NOMO-1 treated with dmso at 0.1 percent for 144 hours (cell line): Measurements from ENCODE around the gene RSPH9.
"Not testable (repeated sequence)": the region's sequence is repeated elsewhere in the genome, so short reads cannot be mapped to it uniquely, and the experiment has no call there.

Experiments used
- DNase-seq: peaks from one replicate; lab custom pipeline; 2025; ENCODE audit not compliant: unreplicated experiment; lab: John Stamatoyannopoulos, UW

RSPH9 gene

DNA sequence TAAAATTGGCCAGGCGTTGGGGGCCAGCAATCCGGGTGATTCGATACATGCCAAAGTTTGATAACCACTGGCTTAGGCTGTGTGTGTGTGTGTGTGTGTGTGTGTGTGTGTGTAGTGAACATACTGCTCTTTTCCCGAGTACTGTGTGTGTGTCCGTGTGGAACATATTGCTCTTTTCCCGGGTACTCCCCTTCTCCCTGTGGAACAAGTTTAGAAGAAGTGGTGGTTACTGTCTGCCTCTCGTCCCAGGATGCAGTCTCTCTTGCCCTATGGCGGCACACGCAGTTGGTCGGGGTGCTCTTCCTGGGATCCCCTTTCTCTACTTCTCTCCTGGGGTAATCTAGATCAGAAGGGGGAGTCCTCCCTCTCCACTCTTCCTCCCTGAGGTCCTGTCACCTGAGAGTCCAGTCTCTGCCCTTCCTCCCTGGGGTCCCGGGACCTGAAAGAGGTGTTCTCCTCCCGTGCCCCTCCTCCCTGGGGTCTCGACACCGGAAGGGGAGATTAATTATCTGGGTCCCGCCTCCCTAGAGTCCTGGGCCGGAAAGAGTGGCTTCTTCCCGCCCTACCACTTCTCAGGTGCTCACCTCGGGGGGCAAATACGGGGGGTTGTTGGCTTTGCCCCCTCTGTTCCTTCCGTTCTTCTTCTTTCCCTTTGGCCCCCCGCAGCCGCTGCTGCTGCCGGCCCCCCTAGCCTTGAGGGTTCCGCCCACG lies 16.3 kb upstream of the RSPH9 start:
- no peak for DNase-seq

DNA sequence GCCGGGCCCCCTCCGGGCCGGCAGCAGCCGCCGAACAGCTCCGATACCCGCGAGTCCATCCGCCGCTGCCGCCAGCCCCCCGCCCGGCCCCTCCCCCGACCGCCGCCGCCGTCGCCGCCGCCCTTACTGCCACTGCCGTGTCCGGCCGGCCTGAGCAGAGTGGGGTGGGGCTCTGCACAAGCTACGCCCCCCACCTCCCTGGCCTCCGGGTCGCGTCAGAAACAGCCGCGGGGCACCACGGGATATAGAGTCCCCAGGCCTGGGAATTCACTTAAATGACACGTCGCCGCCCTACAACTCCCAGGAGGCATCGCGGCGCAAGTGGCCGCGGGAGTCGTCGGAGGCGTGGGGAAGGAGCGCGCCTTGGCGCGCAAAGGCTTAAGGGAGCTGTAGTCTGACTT lies 15.7 kb upstream of the RSPH9 start, which contains the start of gene GTPBP2:
Gene GTPBP2, minus strand, starts transcription at position 161 of the 401 bp plus-strand sequence. Its CDS starts 102 bp downstream, at position 59.
- peak; percentile 98 for DNase-seq

DNA sequence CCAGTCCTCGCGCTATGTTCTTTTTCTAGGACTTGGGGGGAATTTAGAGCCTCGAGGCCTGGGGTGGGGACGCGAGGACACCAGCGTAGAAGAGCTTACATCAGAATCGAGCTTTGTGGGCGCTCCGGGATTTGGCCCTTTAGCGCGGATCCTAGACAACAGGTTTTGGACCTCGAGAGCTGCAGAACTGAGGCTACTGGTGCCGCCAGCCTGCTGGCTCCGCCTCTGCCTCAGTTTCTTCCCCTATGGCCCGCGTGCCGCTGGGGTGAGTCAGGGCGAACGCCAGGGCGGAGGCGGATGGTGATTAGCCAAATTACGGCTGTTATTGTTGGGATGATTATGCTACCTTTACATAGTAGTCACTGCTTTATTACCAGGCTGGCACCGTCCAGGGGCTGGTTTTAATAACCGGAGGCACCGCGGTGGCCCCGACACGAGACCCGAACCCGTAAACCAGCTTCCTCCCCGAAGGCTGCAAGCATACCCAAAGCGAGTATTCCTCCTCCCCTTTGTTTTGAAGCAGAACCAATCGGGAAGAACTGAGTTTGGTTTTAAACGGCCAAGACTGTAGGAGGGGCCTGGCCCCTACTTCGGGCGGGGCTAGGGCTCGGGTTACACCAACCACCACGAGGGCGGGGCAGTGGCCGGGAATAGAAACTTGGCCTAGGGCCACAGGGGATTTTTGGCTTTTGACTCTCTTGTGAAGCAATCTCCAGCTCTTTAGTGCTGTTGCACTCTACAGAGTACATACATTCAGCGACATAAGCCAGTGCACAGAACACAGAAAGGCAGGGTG lies 15.1 kb upstream of the RSPH9 start:
- peak; percentile 96 for DNase-seq

DNA sequence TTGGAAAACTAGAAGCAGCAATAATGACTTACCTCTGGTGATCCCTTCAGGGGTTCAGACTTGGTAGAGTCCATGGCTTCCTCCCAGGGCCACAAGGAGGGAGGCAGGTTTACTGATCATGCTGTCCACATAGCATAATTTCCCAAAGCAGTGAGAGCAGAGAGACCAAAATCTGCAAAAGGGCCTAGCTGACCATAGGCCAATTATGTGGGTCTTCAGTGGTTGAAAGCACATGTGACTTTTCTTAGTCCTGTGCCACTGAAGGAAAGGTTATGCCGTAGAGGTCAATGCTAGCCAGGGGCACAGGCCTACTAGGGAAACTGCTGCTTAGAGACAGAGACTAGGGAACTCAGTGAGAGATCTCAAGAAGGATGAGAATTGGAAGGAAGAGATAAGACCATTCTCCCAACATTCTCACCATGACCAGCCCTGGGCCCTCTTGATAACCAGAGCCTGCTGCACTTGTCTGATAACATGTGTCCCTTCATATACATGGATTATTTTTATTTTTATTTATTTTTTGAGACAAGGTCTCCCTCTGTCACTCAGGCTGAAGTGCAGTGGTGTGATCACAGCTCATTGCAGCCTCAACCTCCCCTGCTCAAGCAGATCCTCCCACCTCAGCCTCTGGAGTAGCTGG lies 13.7 kb upstream of the RSPH9 start:
- DNase-seq = no peak

DNA sequence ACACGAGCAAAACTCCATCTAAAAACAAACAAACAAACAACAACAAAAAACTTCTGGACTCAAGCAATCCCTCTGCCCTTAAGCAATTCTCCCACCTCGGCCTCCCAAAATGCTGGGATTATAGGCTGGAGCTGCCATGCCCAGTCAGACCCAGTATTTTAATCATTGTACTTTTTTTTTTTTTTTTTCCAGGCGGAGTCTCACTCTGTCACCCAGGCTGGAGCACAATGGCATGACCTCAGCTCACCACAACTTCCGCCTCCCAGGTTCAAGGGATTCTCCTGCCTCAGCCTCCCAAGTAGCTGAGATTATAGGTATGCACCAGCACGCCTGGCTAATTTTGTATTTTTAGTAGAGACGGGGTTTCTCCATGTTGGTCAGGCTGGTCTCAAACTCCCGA lies 11.8 kb upstream of the RSPH9 start:
- not testable (repeated sequence) for DNase-seq

DNA sequence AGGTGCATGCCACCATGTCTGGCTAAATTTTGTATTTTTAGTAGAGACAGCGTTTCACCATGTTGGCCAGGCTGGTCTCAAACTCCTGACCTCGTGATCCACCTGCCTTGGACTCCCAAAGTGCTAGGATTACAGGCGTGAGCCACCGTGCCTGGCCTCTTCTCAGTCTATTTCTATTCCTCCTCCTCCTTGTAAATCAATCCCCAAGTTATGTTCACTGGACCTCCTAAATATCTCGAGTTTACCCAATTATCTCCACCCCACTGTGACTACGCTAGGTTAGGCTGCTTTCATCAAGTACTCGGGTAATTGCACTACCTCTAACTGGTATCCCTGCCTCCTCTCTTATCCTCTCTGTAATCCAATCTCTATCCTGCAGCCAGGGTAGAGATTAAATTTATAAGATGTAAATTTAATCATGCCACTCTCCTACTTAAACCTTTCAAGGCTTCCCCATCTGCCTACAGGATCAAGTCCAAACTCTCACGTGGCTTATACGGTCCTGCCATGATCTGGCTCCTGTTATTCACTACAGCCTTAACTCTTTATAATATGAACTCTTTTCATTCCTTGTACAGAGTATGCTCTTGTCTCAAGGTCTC lies 10.0 kb upstream of the RSPH9 start:
- DNase-seq = no peak

DNA sequence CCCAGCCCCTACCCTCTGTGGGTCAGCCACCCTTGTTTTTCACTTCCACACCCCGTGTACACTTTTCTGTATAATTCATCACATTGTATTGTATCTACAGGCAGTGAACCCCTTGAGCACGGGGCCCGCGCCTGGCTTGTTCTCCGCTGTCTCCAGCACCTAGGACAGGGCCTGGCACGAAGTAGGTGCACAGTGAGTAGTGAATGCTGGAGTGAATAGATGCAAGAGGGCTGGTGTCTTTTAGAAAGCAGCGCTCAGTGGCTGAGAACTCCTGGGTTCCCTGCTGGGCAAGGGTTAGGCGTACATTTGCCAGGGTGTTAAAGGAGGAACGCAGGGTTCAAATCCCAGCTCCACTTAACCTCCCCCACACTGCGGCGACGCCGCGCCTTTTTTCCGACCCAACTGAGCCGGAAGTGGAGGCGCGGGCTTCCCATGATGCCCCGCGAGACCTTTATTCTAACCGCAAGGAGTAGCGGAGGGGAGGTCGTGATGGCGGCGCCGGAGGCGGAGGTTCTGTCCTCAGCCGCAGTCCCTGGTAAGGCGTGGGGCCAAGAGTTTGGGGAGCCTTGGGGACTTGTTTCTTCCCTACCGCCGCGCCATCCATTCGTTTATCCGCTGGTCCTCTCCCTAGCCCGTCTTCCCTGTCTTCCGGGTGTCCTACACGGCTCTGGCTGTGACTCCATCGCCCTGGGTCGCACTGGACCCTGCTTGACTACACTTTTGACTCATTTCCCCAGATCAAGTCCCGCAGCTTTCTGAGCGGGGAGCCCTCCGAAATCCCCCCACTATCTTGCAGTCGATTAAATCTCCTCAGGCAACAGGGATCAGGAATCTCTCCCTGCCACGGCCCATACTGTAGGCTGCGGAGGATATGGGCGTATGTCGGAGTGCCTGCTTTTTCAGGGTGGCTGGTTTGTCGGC lies 9.2 kb upstream of the RSPH9 start, which contains the start of gene MAD2L1BP:
Gene MAD2L1BP, plus strand, starts transcription at position 454 of the 921 bp plus-strand sequence. Its CDS starts 36 bp downstream, at position 490.
- peak; percentile 55 for DNase-seq

DNA sequence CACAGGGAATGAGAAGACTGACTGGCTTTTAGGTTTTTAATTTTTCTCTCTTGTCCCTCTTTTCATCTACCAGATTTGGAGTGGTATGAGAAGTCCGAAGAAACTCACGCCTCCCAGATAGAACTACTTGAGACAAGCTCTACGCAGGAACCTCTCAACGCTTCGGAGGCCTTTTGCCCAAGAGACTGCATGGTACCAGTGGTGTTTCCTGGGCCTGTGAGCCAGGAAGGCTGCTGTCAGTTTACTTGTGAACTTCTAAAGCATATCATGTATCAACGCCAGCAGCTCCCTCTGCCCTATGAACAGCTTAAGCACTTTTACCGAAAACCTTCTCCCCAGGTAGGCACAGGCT lies 8.6 kb upstream of the RSPH9 start:
- no peak for DNase-seq

DNA sequence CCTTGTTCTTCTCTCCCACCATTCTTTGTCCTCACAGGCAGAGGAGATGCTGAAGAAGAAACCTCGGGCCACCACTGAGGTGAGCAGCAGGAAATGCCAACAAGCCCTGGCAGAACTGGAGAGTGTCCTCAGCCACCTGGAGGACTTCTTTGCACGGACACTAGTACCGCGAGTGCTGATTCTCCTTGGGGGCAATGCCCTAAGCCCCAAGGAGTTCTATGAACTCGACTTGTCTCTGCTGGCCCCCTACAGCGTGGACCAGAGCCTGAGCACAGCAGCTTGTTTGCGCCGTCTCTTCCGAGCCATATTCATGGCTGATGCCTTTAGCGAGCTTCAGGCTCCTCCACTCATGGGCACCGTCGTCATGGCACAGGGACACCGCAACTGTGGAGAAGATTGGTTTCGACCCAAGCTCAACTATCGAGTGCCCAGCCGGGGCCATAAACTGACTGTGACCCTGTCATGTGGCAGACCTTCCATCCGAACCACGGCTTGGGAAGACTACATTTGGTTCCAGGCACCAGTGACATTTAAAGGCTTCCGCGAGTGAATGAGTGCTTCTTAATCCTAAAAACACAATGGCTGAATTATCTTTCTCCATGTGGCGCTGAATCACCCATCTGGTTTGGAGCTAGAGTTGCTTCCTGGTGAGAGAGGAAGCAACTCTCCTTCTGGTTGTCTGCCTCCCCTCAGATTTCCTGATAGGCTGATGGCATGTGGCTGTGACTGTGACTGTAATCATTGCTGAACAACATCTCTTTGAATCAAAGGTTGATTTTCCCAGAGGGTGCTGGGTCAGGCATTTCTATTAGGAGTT lies 4.6 kb upstream of the RSPH9 start:
- DNase-seq = no peak

DNA sequence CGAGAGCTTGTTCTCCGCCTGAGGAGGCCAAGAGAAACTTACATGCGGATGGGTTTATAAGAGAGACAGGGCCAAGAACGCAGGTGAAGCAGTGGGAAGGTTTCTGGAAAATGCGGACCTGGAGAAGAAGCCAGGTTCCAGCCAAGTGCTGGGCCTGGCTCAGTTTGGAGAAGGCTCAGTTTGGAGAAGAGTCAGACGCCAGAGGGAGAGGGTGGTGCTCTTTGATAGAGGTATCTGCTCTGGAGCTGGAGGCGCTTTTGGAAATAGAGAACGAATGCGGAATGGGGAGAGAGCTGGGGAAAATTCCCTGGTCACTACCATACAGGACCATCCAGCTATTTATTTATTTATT lies 753 bp downstream of the RSPH9 start:
- no peak for DNase-seq

DNA sequence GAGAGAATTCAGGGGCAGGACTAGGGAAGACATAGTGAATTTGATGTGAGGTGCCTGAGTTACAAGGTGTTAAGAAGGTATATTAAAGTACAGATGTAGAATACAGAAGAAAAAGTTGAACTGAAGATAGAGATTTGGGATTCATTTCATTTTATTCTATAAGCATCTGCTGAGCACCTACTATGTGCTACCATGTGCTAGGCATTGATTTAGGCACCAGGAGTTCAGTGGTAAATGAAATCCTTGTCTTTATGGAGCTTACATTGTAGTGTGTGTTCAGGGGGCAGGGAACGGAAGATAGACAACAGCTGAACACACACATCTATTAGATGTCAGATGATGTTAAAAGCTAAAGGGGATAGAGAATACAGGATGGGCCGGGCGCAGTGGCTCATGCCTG lies 2.8 kb downstream of the RSPH9 start:
- no peak for DNase-seq

DNA sequence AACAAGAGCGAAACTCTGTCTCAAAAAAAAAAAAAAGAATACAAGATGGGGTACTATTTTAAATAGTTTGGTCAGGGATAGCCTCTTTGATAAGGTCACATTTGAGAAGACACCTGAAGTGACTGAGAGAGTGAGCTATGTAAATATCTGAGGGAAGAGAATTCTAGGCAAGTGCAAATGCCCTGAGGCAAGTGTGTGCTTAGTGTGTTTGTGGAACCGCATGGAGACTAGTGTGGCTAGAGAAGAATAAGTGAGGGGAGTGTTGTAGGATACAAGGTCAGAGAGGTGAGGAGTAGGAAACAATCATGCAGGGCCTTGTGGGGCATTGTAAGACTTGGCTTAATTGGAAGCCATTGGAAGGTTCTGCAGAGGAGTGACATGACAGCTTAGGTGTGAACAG lies 3.4 kb downstream of the RSPH9 start:
- no peak for DNase-seq

DNA sequence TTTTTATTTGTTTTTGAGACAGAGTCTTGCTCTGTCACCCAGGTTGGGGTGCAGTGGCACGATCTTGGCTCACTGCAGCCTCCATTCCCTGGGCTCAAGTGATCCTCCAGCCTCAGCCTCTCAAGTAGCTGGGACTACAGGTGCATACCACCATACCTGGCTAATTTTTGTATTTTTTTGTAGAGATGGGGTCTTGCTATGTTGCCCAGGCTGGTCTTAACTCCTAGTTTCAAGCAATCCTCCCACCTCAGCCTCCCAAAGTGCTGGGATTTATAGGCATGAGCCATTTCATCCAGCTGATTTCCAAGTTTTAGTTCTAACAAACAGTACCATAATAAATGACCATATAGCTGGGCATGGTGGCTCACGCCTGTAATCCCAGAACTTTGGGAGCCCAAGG lies 8.0 kb downstream of the RSPH9 start:
- not testable (repeated sequence) for DNase-seq

DNA sequence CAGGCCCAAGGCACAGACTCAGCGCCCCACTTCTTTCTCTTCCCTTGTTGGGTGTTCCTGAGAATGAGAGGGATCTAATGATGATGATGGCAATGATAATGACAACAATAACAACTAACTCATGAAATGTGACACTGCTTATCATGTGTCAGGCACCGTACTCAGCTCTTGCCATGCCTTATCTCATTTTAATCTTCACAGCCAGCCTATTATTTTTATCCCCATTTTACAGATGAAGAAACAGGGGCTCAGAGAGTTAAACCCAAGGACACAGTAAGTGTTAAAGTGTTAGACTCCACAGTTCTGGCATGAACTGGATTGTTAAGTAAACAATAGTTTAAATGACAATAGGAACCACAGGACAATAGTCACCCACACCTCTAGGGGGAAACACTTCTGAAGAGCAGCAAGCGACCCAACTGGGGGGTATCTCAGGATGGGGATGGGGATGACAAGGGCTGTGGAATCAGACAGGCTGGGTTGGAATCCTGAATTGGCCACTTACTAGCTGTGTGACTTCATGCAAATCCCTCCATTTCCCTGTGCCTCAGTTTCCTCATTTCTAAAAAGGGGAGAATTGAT lies 12.5 kb downstream of the RSPH9 start:
- no peak for DNase-seq

DNA sequence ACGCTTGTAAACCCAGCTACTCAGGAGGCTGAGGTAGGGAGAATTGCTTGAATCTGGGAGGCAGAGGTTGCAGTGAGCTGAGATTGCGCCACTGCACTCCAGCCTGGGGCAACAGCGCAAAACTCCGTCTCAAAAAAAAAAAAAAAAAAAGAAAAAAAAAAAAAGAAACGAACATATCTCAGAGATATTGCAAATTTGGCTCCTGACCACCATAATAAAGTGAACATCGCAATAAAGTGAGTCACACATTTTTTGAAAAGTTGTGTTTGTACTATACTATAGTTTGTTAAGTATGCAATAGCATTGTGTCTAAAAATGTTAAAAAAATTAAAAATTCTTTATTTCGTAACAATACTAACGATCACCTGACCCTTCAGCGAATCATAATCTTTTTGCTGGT lies 13.3 kb downstream of the RSPH9 start:
- DNase-seq = no peak

DNA sequence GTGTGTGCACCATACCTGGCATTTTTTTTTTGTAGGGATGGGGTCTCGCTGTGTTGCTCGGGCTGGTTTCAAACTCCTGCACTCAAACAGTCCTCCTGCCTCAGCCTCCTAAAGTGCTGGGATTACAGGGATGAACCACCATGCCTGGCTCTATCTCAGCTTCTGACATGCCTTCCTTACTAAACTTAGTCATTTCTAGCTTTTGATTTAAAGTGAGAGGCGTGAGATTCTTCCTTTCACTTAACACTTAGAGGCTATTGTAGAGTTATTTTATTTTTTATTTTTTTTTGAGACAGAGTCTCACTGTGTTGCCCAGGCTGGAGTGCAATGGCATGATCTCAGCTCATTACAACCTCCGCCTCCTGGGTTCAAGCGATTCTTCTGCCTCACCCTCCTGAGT lies 18.1 kb downstream of the RSPH9 start:
- DNase-seq = not testable (repeated sequence)

DNA sequence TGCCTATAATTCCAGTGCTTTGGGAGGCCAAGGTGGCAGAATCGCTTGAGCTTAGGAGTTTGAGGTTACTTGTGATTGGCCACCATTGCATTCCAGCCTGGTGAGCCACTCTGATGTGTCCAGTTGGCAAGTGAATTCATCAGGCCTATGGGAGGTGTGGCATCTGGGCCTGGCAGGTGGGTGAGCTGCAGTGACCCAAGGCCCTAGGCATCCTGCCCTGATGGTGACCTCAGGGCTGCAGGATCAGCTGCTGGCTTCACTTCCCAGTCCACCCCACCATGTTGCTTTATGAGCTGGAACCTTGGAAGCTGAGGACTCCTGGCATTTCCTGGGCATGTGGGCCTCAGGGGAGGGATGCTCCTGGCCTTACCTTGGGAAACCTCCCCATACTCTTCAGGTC lies 20.5 kb downstream of the RSPH9 start:
- no peak for DNase-seq

DNA sequence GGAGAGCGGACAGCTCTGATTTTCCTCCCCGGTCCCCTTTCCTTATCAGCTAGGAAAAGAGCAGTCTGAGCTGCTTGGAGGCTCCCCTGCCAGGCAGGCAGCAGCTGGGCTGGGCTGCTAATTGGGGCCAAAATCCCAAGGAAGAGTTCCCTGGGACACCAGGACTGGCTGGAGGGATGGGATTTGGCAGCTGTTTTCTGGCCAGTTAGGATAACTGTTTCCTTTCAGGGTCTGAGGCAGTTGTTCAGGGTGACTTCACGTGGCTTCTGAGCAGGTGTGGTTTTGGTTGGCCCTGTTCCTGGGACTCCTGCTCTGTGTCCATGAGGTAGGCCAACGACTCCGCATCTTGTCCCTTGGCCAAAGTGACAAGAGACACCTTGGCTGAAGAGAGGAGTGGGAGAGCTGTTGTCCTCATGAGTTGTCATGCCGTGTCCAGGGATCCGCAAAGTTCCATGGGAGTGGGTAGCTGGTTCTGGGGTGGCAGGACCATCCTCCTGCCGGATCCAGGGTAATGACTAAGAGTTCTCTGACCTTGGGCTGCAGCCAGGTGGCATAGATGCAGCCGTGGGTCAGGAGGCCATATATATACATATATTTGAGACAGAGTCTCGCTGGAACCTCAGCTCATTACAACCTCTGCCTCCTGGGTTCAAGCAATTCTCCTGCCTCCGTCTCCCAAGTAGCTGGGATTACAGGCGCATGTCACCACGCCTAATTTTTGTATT lies 21.5 kb downstream of the RSPH9 start:
- DNase-seq = no peak
